ENCODE measurements around the gene MRPL27.
"Not testable (repeated sequence)": the region's sequence is repeated elsewhere in the genome, so short reads cannot be mapped to it uniquely, and the experiment has no call there.

Gene MRPL27

DNA sequence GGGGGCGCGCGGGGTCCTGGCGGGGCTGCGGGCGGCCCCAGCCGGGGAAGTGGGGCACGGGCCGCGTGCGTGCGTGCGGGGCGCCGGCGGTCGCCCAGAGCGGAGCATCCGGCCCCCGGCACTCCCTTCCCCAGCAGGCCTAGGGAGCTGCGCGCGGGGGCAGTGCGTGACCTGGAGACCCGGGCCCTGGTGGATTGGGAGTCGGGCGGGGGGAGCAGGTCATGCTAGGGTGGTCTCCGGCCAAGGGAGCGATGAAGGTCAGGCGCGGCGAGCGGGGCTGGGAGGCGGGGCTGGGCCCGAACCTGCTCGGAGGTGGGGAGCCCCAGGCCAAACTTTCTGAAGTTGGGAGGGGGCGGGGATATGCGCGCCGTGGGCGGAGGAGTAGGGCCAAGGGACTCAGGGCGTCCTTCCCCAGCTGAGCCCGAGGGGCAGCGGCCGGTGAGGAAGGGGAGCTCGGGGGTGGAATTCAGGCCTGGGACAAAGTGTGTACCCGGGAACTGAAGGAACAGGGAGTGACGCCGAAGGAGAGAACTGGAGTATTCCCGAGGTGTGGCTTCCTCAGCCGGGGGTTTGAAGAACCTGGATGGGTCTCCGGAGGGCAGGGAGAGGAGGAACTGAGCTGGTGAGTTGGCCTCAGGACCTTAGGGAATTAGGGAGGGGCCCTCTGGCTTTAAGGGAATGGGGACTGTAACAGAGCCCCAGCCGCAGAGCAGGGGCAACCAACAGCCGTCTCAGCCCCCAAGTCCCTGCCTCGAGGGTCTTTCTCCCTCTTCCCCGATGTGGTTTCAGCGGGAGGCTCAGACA is 26.5 kb downstream of the MRPL27 start:
- peak in 1 of 2 donors; percentile 13 for DNase-seq (ENCODE audit: low read depth in 2 of 2)

- peak; percentile 82 to 84 for DNase-seq (ENCODE audit: low read depth in 2 of 2)
These were observed 27.3 kb downstream of the MRPL27 start, which contains the start of gene XYLT2 for GRCh38 chr17:50345432-50346312. Gene XYLT2, plus strand, starts transcription at chr17:50346126. Its CDS starts 15 bp downstream, at chr17:50346141.

- DNase-seq (ENCODE audit: low read depth in 2 of 2) = no peak
These were observed 28.1 kb downstream of the MRPL27 start for GRCh38 chr17:50344731-50345365.

DNA sequence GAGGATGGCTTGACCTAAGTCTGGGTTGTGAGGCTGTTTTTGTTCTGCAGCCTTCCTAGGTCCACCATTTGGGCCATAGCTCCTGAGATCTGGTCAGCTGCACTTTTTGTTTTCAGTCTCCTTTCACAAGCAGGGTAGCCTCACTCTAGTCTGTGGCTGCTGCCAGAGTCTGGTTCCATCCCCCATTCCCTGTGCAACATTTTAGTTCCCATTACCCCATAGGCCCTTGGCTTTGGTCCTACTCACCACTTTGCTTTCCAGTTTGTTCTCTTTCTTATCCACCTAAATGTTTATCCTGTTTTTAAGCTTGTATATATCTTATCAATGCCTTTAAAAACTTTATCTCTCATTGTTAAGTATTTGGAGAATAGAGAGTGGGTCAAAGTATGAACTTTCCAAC is 33.6 kb downstream of the MRPL27 start:
- no peak for DNase-seq (ENCODE audit: low read depth in 2 of 2)

- DNase-seq (ENCODE audit: low read depth in 2 of 2) = no peak
These were observed 34.3 kb downstream of the MRPL27 start for GRCh38 chr17:50338645-50339044.

DNA sequence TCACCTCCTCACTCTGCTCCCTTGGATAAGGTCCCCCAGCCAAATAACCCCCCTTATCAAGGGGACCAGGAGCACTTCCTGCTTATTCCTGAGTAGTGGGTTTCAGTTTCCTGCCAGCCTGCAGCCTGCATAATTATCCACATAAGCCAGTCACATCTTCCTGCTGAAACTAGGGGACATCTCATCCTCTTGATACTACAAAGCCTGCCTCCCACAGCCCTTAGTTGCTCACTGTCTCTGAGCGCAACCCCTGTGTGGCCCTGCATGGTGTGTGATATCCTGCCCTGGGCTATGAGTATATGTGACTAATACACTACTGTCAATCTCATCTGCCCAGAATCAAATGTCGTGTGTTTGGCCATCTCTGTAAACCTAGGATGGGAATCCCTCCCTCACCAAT is 35.0 kb downstream of the MRPL27 start:
- DNase-seq (ENCODE audit: low read depth in 2 of 2) = no peak

GRCh38 chr17:50333291-50334057 is 39.5 kb downstream of the MRPL27 start:
- not testable (repeated sequence) for DNase-seq (ENCODE audit: low read depth in 2 of 2)

GRCh38 chr17:50332196-50332595 is 40.8 kb downstream of the MRPL27 start:
- DNase-seq (ENCODE audit: low read depth in 2 of 2) = no peak

GRCh38 chr17:50331085-50331791 is 41.7 kb downstream of the MRPL27 start:
- no peak for DNase-seq (ENCODE audit: low read depth in 2 of 2)

GRCh38 chr17:50330151-50330775 is 42.7 kb downstream of the MRPL27 start:
- no peak for DNase-seq (ENCODE audit: low read depth in 2 of 2)

DNA sequence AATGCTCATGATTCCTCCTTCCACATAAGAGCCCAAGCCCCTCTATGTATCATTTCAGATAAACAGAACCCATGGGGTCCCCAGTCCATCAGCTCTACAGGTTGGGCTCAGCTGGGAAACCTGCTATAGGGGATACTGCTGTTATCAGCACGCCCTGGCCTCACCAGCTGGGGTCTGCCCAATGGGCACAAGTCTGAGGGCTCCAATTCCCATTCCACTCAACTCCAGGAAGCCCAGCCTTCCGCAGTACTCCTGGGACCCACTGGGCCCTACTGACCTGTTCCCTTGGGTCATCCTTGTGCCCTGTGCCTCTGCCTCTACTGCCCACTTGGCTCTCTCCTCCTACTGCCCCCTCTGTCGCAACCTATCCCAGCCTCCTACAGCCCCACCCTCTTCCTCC is 43.3 kb downstream of the MRPL27 start:
- no peak for DNase-seq (ENCODE audit: low read depth in 2 of 2)

DNA sequence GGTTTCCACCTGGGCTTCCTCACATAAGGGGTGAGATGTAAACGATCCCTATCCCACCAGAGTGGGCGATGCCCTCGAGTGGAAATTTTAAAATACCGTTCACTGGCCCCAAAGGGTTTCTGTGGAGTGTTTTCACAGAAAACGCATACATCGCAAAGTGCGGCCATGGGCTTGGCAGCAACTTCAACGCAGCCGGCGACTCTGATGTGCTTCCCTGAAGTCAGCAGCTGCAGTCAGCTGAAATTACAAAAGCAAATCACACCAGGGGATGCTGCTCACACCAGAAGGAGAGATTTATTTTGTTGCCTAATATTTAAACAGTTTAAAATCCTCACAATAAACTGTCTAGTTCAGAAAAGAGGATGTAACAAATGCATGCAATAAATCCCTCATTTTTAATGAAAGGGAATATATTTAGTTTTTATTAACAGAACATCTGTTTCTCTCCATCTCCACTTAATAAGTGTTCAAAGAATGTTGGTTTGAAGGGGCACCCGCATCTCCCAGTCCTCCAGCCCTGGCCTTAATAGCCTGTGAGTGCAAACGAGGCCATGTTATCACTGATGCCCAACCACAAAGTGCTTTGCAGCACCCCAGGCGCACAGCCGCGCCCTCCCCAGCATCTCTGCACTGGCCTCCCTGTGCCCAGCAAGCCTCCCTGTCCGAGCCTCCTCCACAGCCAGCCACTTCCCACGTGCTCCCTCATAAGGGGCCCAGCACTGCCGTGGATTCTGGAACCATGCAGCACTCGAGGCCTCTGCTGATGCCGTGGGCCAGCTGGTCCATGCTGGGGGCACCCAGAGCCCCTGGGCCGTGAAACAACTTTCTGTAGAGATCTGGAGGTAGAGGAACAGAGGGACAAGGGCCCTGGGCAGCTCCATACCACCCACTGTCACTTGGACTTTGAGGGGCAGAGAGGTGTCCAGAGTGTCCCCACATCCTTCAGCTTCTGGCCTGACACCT is 44.3 kb downstream of the MRPL27 start:
- no peak for DNase-seq (ENCODE audit: low read depth in 2 of 2)

DNA sequence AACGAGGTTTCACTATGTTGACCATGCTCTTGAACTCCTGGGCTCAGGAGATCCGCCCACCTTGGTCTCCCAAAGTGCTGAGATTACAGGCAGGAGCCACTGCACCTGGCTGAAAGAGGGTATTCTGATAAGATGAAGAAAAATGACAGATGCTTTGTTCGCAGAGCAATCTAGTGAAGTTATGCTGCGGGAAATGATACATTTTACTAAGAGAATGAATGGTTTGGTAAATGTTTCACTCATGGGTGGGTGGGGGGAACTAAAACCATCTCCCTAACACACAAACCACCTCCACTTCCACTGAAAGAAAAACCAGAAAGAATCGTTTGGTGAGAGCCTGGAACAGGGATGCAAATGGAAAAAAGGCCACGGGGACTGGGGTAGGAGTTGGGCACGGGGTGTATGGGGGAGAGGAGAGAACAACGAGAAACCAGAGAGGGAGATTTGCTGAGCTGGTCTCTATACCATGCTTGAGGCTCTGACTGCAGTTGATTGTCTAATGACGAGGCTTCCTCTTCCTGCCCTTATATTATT is 46.1 kb downstream of the MRPL27 start:
- DNase-seq (ENCODE audit: low read depth in 2 of 2) = no peak

- no peak for DNase-seq (ENCODE audit: low read depth in 2 of 2)
These were observed 47.1 kb downstream of the MRPL27 start for GRCh38 chr17:50325906-50326305.

DNA sequence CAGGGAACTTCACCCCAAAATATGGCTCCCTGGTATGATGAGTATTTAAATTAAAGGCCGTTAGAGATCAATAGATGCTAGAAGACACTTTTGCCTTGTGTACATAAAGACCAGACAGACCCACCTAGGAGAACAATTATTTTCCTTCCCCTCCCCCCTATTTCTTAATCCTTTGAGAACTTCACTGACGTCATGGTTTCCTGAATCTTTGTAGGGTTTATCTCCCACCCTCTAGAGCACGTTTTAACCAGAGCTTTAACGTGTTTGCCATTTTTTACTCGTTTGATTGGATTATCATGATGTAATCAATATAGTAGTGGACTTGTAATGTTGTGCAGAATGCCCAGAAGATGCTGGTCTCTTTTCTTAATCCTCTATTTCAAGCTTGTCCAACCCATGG is 49.9 kb downstream of the MRPL27 start:
- DNase-seq (ENCODE audit: low read depth in 2 of 2) = no peak

- DNase-seq (ENCODE audit: low read depth in 2 of 2) = no peak
These were observed 50.7 kb downstream of the MRPL27 start for GRCh38 chr17:50322271-50322670.

DNA sequence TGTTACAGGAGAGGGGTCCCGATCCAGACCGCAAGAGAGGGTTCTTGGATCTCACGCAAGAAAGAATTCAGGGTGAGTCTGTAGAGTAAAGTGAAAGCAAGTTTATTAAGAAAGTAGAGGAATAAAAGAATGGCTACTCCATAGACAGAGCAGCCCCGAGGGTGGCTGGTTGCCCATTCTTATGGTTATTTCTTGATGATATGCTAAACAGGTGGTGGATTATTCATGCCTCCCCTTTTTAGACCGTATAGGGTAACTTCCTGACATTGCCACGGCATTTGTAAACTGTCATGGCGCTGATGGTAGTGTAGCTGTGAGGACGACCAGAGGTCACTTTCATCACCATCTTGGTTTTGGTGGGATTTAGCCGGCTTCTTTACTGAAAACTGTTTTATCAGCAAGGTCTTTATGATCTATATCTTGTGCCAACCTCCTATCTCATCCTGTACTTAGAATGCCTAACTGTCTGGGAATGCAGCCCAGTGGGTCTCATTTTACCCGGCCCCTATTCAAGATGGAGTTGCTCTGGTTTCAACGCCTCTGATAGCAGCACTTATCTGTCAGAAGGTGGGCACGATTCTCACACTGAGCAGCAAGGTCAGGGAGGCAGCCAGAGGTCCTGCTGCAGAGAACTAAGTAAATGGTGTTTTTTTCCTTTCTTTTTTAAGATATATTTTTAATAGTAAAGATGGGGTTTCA is 53.5 kb downstream of the MRPL27 start:
- no peak for DNase-seq (ENCODE audit: low read depth in 2 of 2)

All from activated CD8-positive, alpha-beta memory T cell treated with anti-CD3 and anti-CD28 coated beads for 4 hours (primary cell).